Mucosa of descending colon (tissue), 3 donors: ENCODE measurements around the gene ERP27. TPM values are rescaled to one million over a fixed set of nuclear protein-coding genes. Genes with fewer than 3 reads are reported as not detected.

Source experiments
- ATAC-seq: fragments of 200-7000 bp; cut with Tn5 transposase; one replicate; pipeline ENCODE4 v1.9.1; 2020; ENCODE audit warnings: mild to moderate bottlenecking, moderate library complexity
- DNase-seq, 3 donors: peaks; one replicate each; pipeline ENCODE4 v3.0.0-alpha.2; 2020
- H3K36me3 ChIP-seq: fragments of 200-600 bp; one replicate; pipeline ENCODE4 v1.8.0; 2021; ENCODE audit warnings: low read depth, mild to moderate bottlenecking
- H3K4me1 ChIP-seq: fragments of 200-600 bp; one replicate; pipeline ENCODE4 v1.8.0; 2021; ENCODE audit warnings: low read depth, mild to moderate bottlenecking
- H3K4me3 ChIP-seq: fragments of 200-600 bp; one replicate; pipeline ENCODE4 v1.8.0; 2021; ENCODE audit warnings: mild to moderate bottlenecking
- H3K9me3 ChIP-seq: fragments of 200-600 bp; one replicate; pipeline ENCODE4 v1.8.0; 2021; ENCODE audit warnings: mild to moderate bottlenecking
- CTCF ChIP-seq: fragments of 200-600 bp; IDR thresholded peaks from one replicate; pipeline ENCODE4 v1.8.0; 2022; ENCODE audit warnings: antibody characterized with exemption, mild to moderate bottlenecking
- intact Hi-C, 2 donors: fragments of 100-400 bp; cut with DNase I in 1 of 2; cut with micrococcal nuclease in 1 of 2; formaldehyde crosslinking; loops; one replicate each; pipeline versions ENCODE4 v1.11.0 to v1.11.1; 2022; cut with DNase I, micrococcal nuclease
- total RNA-seq, 3 donors: library from RNA; stranded (reverse); fragmentation: NEBNext Ultra II Directional in 2 of 3; extraction: Animal tissue kit (Norgen Biotek cat#: 25700) in 2 of 3; gene quantifications; one replicate each; pipeline versions ENCODE4 v1.2.1 to v1.2.4, GENCODE V29; 2021 to 2023
- donor health status: DM: no; HTN: no; CAD: no; lungs with moderate emphysema.
- donor health status: DM: no; HTN: no; CAD: no.
- donor health status: DM: no; HTN: yes; CAD: no.

Gene ERP27
- total RNA-seq, 3 donors from 2014 or later: 1.4 to 5.6 (median 4.1) TPM

GRCh38 chr12:14956905-14957304 is 18.6 kb upstream of the ERP27 start:
- intact Hi-C loops: no loop called here
- H3K9me3 ChIP-seq: no peaks in the 10 kb centered on the region
- TF ChIP-seq CTCF: no peak
- no peak overlapping the region for H3K4me3 ChIP-seq
- DNase-seq (no peak), ATAC-seq (no peak)
- H3K4me1 ChIP-seq: peaks cover 3% of the 10 kb centered on the region
- H3K36me3 ChIP-seq: no peaks in the 10 kb centered on the region

GRCh38 chr12:14956024-14956891 is 17.9 kb upstream of the ERP27 start:
- no peak for TF ChIP-seq CTCF
- intact Hi-C loops: no loop called here
- no peaks in the 10 kb centered on the region for H3K9me3 ChIP-seq
- no peaks in the 10 kb centered on the region for H3K36me3 ChIP-seq
- no peak overlapping the region for H3K4me3 ChIP-seq
- ATAC-seq: no peak
- H3K4me1 ChIP-seq: peaks cover 6% of the 10 kb centered on the region
- DNase-seq: no peak

- no peak for ATAC-seq
- intact Hi-C loops: no loop called here
- Histone ChIP-seq H3K4me3 (no peak overlapping the region), H3K9me3 (no peaks in the 10 kb centered on the region), H3K4me1 (peaks cover 12% of the 10 kb centered on the region), H3K36me3 (no peaks in the 10 kb centered on the region)
- DNase-seq: peak in 1 of 3 donors; percentile 44
- TF ChIP-seq CTCF: no peak
Measured at GRCh38 chr12:14954269-14954668, 15.9 kb upstream of the ERP27 start.

GRCh38 chr12:14953752-14954151 is 15.4 kb upstream of the ERP27 start:
- Histone ChIP-seq H3K9me3 (no peaks in the 10 kb centered on the region), H3K4me3 (no peak overlapping the region), H3K4me1 (peaks cover 12% of the 10 kb centered on the region), H3K36me3 (no peaks in the 10 kb centered on the region)
- TF ChIP-seq CTCF: no peak
- intact Hi-C loops: no loop called here
- ATAC-seq (no peak), DNase-seq (no peak)

- ATAC-seq (peak; percentile 85), DNase-seq (no peak)
- H3K4me3 ChIP-seq: no peak overlapping the region
- no peak for TF ChIP-seq CTCF
- H3K36me3 ChIP-seq: no peaks in the 10 kb centered on the region
- intact Hi-C loops: no loop called here
- no peaks in the 10 kb centered on the region for H3K9me3 ChIP-seq
- H3K4me1 ChIP-seq: peaks cover 16% of the 10 kb centered on the region
Measured at GRCh38 chr12:14952299-14952921, 14.1 kb upstream of the ERP27 start.
